Body of pancreas (tissue), 4 donors: ENCODE measurements around the gene EXOC7. TPM values are rescaled to one million over a fixed set of nuclear protein-coding genes. Genes with fewer than 3 reads are reported as not detected.

ENCODE experiments used
- ATAC-seq: fragments of 150-250 bp; one replicate; pipeline ENCODE4 v1.9.1; 2016
- DNase-seq, 4 donors: peaks; one replicate each; pipeline ENCODE4 v3.0.0-alpha.2; 2019
- H3K27ac ChIP-seq, 4 donors: fragments of 200-600 bp; sonication (generic); 1 replicate in 3 of 4; 2 replicates in 1 of 4; pipeline versions ENCODE4 v1.5.1 to v1.6.1; 2016 to 2019; ENCODE audit warnings: mild to moderate bottlenecking in 1 of 4, mixed read lengths in 1 of 4, moderate library complexity in 1 of 4
- H3K27me3 ChIP-seq, 2 donors: fragments of 200-600 bp; sonication (generic); one replicate each; pipeline ENCODE4 v1.6.0; 2016; ENCODE audit warnings: mild to moderate bottlenecking in 1 of 2
- H3K36me3 ChIP-seq, 2 donors: fragments of 200-600 bp; sonication (generic); replicated peaks in 1 of 2; 2 replicates each; pipeline ENCODE4 v1.5.1; 2016; ENCODE audit warnings: low read depth in 2 of 2; ENCODE audit not compliant: insufficient read depth in 1 of 2
- H3K4me1 ChIP-seq: fragments of 200-600 bp; sonication (generic); one replicate; pipeline ENCODE4 v1.6.0; 2016
- H3K4me3 ChIP-seq, 2 donors: fragments of 200-600 bp; sonication (generic); 1 replicate in 1 of 2; 2 replicates in 1 of 2; pipeline ENCODE4 v1.5.1; 2016 to 2019
- H3K9me3 ChIP-seq, 3 donors: fragments of 200-600 bp; sonication (generic); 1 replicate in 2 of 3; 2 replicates in 1 of 3; pipeline ENCODE4 v1.5.1; 2016
- POLR2A ChIP-seq, 3 donors: fragments of 450-650 bp; IDR thresholded peaks; one replicate each; pipeline ENCODE4 v1.6.1; 2016; ENCODE audit warnings: antibody characterized with exemption in 3 of 3, mild to moderate bottlenecking in 2 of 3
- WGBS, 2 donors: methylation state at CpG; one replicate each; pipeline ENCODE4 v1.1.5; 2017; 5-methylcytosine and 5-hydroxymethylcytosine counted together
- intact Hi-C: fragments of 100-400 bp; cut with DNase I; formaldehyde crosslinking; loops from one replicate; pipeline ENCODE4 v1.15.1; 2023
- total RNA-seq, 2 donors: library from RNA; depleted of rRNA; stranded (reverse); fragments of >200 nt; gene quantifications; one replicate each; pipeline ENCODE4 v1.1.0, GENCODE V29; 2016
- TF ChIP-seq, protein P1 (sequence below), 7 experiments: fragments of 450-650 bp in 4 of 7; fragments of 200-600 bp in 3 of 7; sonication (generic) in 3 of 7; IDR thresholded peaks; one replicate each; pipeline ENCODE4 v1.5.1; 2016 to 2019; ENCODE audit warnings: antibody characterized with exemption in 7 of 7

The EXOC7 gene
- total RNA-seq, 2 donors from 2014 or later = 53.2 to 73.2 TPM

DNA sequence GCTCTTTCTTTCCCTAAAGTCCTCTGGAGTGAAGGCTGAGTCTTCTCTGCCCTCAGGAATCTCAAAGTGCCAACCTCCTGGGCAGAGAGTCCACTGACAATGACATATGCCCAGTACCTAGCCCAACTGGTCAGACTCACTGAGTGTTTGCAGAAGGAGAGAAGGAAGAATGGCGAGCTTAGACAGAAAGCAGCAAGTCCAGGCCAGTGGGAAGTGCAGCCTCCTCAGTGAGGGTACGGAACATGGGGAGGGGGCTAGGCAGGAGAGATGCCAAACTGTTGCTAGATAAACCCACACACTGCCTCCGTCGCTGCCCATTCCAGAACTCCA lies 678 bp downstream of the EXOC7 start:
- 0% methylated on average over 2 to 4 of the region's 4 CpGs for WGBS, 2 donors
- Histone ChIP-seq H3K36me3 (peaks cover 0 to 11% of the 10 kb centered on the region in 2 donors), H3K9me3 (no peaks in the 10 kb centered on the region), H3K27me3 (no peaks in the 10 kb centered on the region), H3K27ac (peak overlapping the region in 3 of 4 donors; percentile 41 to 76 (median 71)), H3K4me3 (peak overlapping the region; percentile 50 to 77), H3K4me1 (peaks cover 24% of the 10 kb centered on the region)
- TF ChIP-seq POLR2A (IDR thresholded peaks at IDR 0.05) = no peak
- TF ChIP-seq, protein P1, sequence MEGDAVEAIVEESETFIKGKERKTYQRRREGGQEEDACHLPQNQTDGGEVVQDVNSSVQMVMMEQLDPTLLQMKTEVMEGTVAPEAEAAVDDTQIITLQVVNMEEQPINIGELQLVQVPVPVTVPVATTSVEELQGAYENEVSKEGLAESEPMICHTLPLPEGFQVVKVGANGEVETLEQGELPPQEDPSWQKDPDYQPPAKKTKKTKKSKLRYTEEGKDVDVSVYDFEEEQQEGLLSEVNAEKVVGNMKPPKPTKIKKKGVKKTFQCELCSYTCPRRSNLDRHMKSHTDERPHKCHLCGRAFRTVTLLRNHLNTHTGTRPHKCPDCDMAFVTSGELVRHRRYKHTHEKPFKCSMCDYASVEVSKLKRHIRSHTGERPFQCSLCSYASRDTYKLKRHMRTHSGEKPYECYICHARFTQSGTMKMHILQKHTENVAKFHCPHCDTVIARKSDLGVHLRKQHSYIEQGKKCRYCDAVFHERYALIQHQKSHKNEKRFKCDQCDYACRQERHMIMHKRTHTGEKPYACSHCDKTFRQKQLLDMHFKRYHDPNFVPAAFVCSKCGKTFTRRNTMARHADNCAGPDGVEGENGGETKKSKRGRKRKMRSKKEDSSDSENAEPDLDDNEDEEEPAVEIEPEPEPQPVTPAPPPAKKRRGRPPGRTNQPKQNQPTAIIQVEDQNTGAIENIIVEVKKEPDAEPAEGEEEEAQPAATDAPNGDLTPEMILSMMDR (IDR thresholded peaks at IDR 0.05) = no peak
- intact Hi-C loops = no loop called here
- no peak for DNase-seq
- peak; percentile 7 for ATAC-seq

DNA sequence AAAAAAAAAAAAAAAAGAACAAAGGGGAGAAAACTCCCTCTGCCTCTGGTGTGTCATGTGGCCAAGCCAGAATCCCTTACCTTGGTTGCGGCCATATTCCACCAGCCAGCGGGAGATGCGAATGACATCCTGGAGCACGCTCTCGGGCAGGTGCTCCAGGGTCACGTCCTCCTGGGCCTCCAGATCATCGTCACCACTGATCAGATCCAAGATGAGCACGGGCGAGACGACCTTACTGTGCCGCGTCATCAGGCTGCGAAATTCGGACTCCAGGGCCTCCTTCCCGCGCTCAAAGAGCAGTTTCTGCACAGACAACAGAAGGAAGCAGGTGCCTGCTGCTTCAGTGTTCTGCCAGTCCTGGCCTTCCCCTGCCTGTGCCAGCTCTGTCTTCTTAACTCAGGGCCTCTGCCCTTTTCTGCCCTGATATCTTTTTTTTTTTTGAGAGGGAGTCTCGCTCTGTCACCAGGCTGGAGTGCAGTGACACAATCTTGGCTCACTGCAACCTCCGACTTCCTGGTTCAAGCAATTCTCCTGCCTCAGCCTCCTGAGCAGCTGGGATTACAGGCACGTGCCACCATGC lies 5.8 kb downstream of the EXOC7 start:
- peaks cover 0 to 33% of the 10 kb centered on the region in 2 donors for H3K36me3 ChIP-seq
- DNase-seq (no peak), ATAC-seq (no peak)
- TF ChIP-seq POLR2A (IDR thresholded peaks at IDR 0.05) = no peak
- TF ChIP-seq, protein P1 (IDR thresholded peaks at IDR 0.05) = no peak
- no peak overlapping the region for H3K4me3 ChIP-seq
- H3K9me3 ChIP-seq = no peaks in the 10 kb centered on the region
- H3K27me3 ChIP-seq = no peaks in the 10 kb centered on the region
- peaks cover 7% of the 10 kb centered on the region for H3K4me1 ChIP-seq
- 94 to 97% methylated on average over 9 to 19 of the region's 19 CpGs for WGBS, 2 donors
- intact Hi-C loops = no loop called here
- no peak overlapping the region for H3K27ac ChIP-seq

DNA sequence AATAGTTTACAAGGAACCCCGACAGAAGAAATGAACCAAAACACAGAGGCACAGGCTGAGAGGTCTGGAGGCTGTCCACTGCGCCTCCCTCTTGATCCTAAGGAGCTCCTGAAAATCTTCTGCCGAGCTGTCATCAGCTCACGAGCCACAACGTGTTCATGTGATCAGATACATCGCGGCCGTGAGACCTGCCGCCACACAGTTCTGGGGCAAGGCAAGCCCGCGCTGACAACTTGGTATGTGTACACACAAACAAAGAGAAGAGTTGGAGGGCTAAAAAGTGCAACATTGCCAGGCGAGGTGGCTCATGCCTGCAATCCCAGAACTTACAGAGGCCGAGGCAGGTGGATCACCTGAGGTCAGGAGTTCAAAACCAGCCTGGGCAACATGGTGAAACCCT lies 7.6 kb downstream of the EXOC7 start:
- DNase-seq (no peak), ATAC-seq (no peak)
- Histone ChIP-seq H3K27ac (no peak overlapping the region), H3K9me3 (no peaks in the 10 kb centered on the region), H3K36me3 (peaks cover 0 to 28% of the 10 kb centered on the region in 2 donors), H3K4me1 (no peaks in the 10 kb centered on the region), H3K4me3 (no peak overlapping the region), H3K27me3 (no peaks in the 10 kb centered on the region)
- intact Hi-C loops = no loop called here
- no peak for TF ChIP-seq POLR2A (IDR thresholded peaks at IDR 0.05)
- TF ChIP-seq, protein P1 (IDR thresholded peaks at IDR 0.05) = no peak
- 87 to 89% methylated on average over 13 of the region's 13 CpGs for WGBS, 2 donors

DNA sequence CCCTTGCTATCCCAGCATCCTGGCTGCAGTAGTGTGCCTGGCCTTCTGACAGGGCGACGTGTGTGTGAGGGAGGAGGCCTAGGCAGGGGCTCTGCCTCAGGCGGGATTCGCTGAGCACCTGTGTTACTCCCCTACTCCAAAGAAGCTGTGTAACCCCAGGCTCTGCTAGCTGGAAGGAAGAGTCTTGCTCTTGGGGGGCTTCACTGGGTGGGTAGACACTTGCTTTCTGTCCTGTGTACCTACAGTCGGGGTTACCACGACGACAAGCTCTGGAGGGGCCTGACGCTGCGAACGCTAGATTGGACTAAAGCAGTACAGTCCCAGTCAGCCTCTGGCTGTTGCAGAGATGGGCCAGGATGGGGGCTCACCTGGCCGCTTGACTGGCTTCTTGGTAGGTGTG lies 9.5 kb downstream of the EXOC7 start:
- no peaks in the 10 kb centered on the region for H3K9me3 ChIP-seq
- no peaks in the 10 kb centered on the region for H3K4me1 ChIP-seq
- no peaks in the 10 kb centered on the region for H3K27me3 ChIP-seq
- TF ChIP-seq, protein P1 (IDR thresholded peaks at IDR 0.05) = no peak
- TF ChIP-seq POLR2A (IDR thresholded peaks at IDR 0.05) = no peak
- intact Hi-C loops = no loop called here
- 94% methylated on average over 3 to 10 of the region's 11 CpGs for WGBS, 2 donors
- no peak overlapping the region for H3K4me3 ChIP-seq
- peaks cover 2 to 33% of the 10 kb centered on the region in 2 donors for H3K36me3 ChIP-seq
- DNase-seq (no peak), ATAC-seq (no peak)
- no peak overlapping the region for H3K27ac ChIP-seq
